Measurements from ENCODE around the gene TGFB3. TPM values are rescaled to one million over a fixed set of nuclear protein-coding genes. Genes with fewer than 3 reads are reported as not detected.

Gene TGFB3
- total RNA-seq = 21.6 TPM

GRCh38 chr14:75981426-75982265, at the start of gene TGFB3:
Gene TGFB3 (minus strand): TSS chr14:75981995. CDS start chr14:75980893, 1,102 bp downstream.

GRCh38 chr14:75985618-75986438, 4.0 kb upstream of the TGFB3 start, which contains the start of gene IFT43:
Gene IFT43 (plus strand): TSS chr14:75985763. CDS start chr14:75985787, 24 bp downstream.

Other genes starting within 250 kb of the TGFB3 start
- 40.4 TPM for gene IFT43, start 3.8 kb upstream of the TGFB3 start, total RNA-seq
- gene GPATCH2L, start 169.9 kb upstream of the TGFB3 start, total RNA-seq = 144 TPM

Data from parietal lobe (tissue), 1 donor.